Breast epithelium (tissue), 3 donors: Measurements from ENCODE around the gene BTBD10.

Experiments used
- POLR2A ChIP-seq: fragments of 450-650 bp; IDR thresholded peaks from one replicate; pipeline ENCODE4 v1.6.1; 2016; ENCODE audit warnings: antibody characterized with exemption, mild to moderate bottlenecking, moderate library complexity
- TF ChIP-seq, protein P1 (sequence below), 3 donors: fragments of 450-650 bp; IDR thresholded peaks; one replicate each; pipeline ENCODE4 v1.5.1; 2016 to 2017; ENCODE audit warnings: antibody characterized with exemption in 3 of 3, mild to moderate bottlenecking in 3 of 3, moderate library complexity in 3 of 3

DNA sequence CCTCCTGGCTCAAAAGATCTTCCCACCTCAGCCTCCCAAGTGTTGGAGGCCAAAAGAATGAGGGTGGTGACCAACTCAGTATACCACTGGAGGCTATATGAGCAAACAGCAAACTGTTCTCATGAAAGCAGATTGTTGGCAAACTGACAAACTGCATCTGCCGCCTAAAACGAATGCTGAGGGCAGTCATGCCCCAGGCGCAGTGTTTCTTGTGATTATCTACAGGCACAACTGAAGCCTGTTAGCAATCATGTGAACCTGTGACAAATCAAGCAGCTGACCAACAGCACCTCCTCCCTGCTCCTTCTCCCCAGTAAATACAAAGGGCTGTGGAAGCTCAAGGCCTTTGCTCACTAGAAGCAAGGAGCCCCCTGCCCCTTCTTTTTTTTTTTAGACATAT lies 47.8 kb downstream of the BTBD10 start:
- no peak for TF ChIP-seq POLR2A
- TF ChIP-seq, protein P1, sequence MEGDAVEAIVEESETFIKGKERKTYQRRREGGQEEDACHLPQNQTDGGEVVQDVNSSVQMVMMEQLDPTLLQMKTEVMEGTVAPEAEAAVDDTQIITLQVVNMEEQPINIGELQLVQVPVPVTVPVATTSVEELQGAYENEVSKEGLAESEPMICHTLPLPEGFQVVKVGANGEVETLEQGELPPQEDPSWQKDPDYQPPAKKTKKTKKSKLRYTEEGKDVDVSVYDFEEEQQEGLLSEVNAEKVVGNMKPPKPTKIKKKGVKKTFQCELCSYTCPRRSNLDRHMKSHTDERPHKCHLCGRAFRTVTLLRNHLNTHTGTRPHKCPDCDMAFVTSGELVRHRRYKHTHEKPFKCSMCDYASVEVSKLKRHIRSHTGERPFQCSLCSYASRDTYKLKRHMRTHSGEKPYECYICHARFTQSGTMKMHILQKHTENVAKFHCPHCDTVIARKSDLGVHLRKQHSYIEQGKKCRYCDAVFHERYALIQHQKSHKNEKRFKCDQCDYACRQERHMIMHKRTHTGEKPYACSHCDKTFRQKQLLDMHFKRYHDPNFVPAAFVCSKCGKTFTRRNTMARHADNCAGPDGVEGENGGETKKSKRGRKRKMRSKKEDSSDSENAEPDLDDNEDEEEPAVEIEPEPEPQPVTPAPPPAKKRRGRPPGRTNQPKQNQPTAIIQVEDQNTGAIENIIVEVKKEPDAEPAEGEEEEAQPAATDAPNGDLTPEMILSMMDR (IDR thresholded peaks at IDR 0.05), result no peak
